Activated naive CD8-positive, alpha-beta T cell treated with anti-CD3 and anti-CD28 coated beads, Interleukin-2, amount 50 U/mL, for 16 hours (primary cell): ENCODE measurements around the gene MEGF11.

Experiments
- DNase-seq: peaks from one replicate; pipeline ENCODE4 v3.0.0-alpha.2; 2020; ENCODE audit warnings: low read depth, low spot score

Gene MEGF11

GRCh38 chr15:65970937-65971740, 282.4 kb downstream of the MEGF11 start:
- no peak for DNase-seq

GRCh38 chr15:65969865-65970816, 283.4 kb downstream of the MEGF11 start:
- DNase-seq: no peak

GRCh38 chr15:65968511-65968910, 285.0 kb downstream of the MEGF11 start:
- no peak for DNase-seq

- DNase-seq: no peak
These were observed 288.6 kb downstream of the MEGF11 start for GRCh38 chr15:65964792-65965433.

GRCh38 chr15:65963911-65964482, 289.6 kb downstream of the MEGF11 start:
- no peak for DNase-seq

GRCh38 chr15:65963358-65963757, 290.2 kb downstream of the MEGF11 start:
- DNase-seq: no peak

GRCh38 chr15:65962187-65962586, 291.4 kb downstream of the MEGF11 start:
- DNase-seq: no peak

GRCh38 chr15:65960586-65960985, 293.0 kb downstream of the MEGF11 start:
- no peak for DNase-seq

GRCh38 chr15:65958835-65959234, 294.7 kb downstream of the MEGF11 start:
- no peak for DNase-seq

- no peak for DNase-seq
These were observed 296.1 kb downstream of the MEGF11 start for GRCh38 chr15:65957451-65957850.

GRCh38 chr15:65956899-65957298, 296.7 kb downstream of the MEGF11 start:
- DNase-seq: no peak

GRCh38 chr15:65956307-65956706, 297.2 kb downstream of the MEGF11 start:
- no peak for DNase-seq

- no peak for DNase-seq
These were observed 299.2 kb downstream of the MEGF11 start for GRCh38 chr15:65954289-65954741.

- DNase-seq: no peak
These were observed 299.9 kb downstream of the MEGF11 start for GRCh38 chr15:65953622-65954021.

- DNase-seq: no peak
These were observed 301.0 kb downstream of the MEGF11 start for GRCh38 chr15:65952391-65953053.

GRCh38 chr15:65951007-65951406, 302.5 kb downstream of the MEGF11 start:
- no peak for DNase-seq

GRCh38 chr15:65949491-65949890, 304.1 kb downstream of the MEGF11 start:
- no peak for DNase-seq

- DNase-seq: no peak
These were observed 304.5 kb downstream of the MEGF11 start for GRCh38 chr15:65949011-65949410.

- no peak for DNase-seq
These were observed 305.2 kb downstream of the MEGF11 start for GRCh38 chr15:65948383-65948782.

GRCh38 chr15:65947041-65947440, 306.5 kb downstream of the MEGF11 start:
- DNase-seq: no peak

GRCh38 chr15:65945616-65946015, 307.9 kb downstream of the MEGF11 start:
- no peak for DNase-seq
